ENCODE data around the gene ACOX3. TPM values are rescaled to one million over a fixed set of nuclear protein-coding genes. Genes with fewer than 3 reads are reported as not detected.

The ACOX3 gene
- total RNA-seq, 1 donor: 26.9 TPM

DNA sequence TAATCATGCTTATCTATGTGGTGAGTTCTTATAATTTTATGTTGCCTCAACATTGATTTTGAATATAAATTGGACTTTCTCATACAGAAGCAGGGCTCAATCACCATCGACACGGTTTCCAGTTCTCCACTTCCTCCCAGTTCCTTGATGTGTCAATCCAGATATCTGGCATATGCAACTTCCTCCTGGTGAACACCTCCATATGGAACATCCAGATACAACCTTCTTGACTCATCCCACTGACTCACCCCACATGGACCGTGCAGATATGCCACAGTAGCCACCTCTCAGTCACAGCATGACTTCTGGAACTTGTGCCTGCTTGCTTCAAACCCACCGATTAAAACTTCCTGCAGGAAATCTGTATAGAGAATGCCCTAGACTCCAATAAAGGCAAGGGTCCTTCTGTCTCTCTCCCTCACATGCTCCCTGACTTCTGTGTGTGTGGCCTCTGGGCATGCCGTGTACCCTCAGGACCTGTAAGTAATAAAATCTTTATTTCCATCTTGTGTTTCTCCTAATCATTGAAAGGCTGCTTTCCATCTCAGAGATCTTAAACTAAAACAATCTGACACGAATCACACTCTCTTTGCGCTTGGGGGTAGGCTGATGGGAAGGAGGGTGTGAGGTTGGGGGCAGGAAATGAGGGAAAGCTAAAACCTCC is 104.0 kb downstream of the ACOX3 start:
- TF ChIP-seq, protein P1, sequence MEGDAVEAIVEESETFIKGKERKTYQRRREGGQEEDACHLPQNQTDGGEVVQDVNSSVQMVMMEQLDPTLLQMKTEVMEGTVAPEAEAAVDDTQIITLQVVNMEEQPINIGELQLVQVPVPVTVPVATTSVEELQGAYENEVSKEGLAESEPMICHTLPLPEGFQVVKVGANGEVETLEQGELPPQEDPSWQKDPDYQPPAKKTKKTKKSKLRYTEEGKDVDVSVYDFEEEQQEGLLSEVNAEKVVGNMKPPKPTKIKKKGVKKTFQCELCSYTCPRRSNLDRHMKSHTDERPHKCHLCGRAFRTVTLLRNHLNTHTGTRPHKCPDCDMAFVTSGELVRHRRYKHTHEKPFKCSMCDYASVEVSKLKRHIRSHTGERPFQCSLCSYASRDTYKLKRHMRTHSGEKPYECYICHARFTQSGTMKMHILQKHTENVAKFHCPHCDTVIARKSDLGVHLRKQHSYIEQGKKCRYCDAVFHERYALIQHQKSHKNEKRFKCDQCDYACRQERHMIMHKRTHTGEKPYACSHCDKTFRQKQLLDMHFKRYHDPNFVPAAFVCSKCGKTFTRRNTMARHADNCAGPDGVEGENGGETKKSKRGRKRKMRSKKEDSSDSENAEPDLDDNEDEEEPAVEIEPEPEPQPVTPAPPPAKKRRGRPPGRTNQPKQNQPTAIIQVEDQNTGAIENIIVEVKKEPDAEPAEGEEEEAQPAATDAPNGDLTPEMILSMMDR (IDR thresholded peaks at IDR 0.05; ENCODE audit: insufficient read depth, low read length): no peak
- H3K4me3 ChIP-seq (ENCODE audit: low read depth, low read length): no peak overlapping the region
- no peak for DNase-seq (ENCODE audit: low read depth)

DNA sequence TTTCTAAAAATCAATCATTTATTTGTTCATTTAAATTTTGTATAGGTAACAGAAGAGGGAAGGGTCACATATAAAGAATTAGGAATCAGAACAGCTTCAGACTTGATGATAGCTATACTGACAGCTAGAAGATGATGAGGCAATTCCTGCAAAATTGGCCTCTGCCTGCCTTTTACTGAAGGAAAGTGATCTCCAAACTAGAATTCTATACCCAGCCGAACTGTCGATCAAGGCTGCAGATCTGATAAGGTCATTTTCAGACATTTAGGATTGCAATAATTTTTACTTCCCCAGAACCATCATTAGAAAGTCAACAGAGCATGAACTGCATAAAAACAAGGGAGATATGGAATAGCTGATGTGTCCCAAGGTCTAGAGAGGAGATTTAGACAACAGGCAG is 104.7 kb downstream of the ACOX3 start:
- no peak overlapping the region for H3K4me3 ChIP-seq (ENCODE audit: low read depth, low read length)
- no peak for DNase-seq (ENCODE audit: low read depth)
- TF ChIP-seq, protein P1 (IDR thresholded peaks at IDR 0.05; ENCODE audit: insufficient read depth, low read length): no peak

DNA sequence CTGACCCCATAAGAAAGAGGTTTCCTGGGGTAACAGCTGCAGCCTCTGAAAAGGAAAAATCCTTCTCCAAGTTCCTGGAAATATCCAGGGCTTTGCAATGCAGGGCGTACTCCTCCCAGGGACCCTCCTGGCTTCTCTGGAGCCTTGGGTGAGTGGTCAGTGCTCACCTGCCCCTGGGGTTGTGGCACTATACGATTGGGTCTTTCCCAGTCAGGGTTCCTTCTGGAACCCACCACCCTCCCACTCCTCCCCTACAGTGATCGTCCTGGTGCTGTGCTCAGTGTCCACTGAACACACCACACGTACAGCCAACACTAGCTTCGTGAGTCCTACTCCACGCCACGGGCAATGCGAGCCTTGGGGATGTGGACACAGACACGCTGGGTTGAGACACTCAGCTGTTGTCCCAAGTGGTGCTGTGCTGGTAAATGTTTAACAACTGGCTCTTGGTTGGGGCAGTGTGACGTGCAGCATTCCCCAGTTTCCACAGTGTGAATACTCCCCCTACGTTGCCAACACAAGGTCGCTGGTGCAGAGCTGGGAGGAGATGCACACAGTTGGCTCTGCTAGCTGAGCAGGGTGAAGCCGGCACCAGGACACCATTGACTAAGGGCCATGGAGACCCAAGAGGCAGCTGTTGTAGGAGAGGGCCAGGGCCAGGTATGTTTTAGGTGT is 105.6 kb downstream of the ACOX3 start:
- DNase-seq (ENCODE audit: low read depth): no peak
- H3K4me3 ChIP-seq (ENCODE audit: low read depth, low read length): no peak overlapping the region
- TF ChIP-seq, protein P1 (IDR thresholded peaks at IDR 0.05; ENCODE audit: insufficient read depth, low read length): no peak

DNA sequence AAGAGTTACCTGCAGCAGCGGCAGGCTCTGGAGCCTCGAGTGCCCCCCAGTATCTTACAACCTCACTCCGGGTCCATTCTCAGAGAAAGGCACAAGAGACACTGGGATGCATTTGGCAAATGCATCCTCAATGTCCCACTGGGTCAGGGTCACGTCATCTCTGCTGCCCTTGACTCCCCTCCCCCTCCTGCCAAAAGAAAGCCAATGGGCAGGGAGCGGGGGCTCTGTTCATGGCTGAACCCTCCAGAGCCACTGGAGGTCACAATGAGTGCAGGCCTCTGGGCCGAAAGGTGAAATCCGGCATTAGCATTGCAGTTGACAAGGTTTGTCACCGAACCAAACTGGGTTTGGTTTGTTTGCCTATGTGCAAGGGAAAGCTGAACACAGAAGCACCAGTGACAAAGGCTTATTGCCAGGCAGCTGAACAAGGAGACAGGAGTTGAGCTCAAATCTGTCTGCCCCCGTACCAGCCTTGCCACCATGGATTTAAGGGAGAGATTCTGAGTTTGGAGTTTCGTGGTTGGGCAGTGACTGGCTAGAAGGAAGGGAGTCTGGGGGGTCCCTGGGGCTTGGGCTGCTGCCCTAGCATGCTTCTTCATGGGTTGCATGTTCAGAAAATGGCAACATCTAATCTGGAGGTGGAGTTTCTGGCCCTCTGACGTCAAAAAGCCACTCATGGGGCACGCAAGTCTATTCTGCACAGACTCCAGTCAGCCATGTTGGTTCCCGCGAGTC is 106.6 kb downstream of the ACOX3 start:
- no peak overlapping the region for H3K4me3 ChIP-seq (ENCODE audit: low read depth, low read length)

DNA sequence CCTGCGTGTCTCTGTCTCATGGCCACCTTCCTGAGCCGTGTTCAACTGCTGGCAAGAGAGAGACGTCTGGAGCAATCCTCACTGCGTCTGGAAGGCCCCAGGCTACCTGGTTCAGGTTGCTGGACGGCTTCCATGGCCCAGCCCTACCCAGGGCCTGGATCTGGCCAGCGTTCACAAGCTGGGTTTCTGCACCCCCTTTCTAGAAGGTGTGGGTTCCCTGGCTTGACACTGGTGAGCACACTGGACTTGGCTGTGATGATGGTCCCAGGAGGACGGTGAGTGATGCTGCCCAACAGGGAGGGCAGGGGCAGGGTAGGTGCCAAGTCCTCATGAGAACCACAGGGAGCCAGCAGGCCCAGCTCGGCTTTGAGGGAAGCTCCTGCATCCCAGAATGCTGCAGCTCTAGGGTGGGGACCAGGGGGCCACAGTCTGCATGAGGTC is 107.6 kb downstream of the ACOX3 start:
- DNase-seq (ENCODE audit: low read depth): no peak
- H3K4me3 ChIP-seq (ENCODE audit: low read depth, low read length): no peak overlapping the region
- TF ChIP-seq, protein P1 (IDR thresholded peaks at IDR 0.05; ENCODE audit: insufficient read depth, low read length): no peak

More for the DNA sequence above, 106.6 kb downstream of the ACOX3 start:
- DNase-seq (ENCODE audit: low read depth): no peak
- TF ChIP-seq, protein P1 (IDR thresholded peaks at IDR 0.05; ENCODE audit: insufficient read depth, low read length): no peak

DNA sequence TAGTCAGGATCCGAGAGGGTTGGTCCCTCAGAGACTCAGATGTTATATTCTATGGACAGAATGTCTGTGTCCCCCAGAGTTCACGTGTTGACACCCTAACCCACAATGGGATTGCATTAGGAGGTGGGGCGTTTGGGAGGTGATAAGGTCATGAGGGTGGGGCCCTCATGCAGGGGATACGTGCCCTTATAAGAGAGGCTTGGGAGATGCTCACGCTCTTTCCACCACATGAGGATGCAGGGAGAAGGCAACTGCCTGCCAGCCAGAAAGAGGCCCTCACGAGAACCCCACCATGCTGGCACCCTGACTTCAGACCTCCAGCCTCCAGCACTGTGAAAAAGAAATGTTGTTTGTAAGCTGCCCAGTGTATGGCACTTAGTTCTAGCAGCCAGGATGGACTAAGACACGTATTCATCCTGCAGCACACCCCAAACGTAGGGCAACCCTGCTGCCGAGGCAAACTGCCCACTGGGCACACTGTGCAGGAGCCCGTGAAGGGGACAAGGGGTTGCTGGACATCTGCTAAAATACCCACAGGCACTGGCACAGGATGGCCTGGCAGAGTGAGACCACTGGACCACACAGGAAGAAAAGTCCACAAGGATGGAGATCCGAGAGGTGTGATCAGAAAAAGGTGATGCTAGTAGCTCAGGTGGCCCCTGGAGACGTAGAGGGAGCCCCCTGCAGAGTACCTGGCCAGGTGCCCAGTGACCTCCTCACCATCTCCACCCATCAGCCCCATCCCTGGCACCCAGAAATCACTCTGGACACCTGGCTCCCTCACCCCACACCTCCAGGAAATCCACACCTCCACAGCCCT is 108.3 kb downstream of the ACOX3 start:
- H3K4me3 ChIP-seq (ENCODE audit: low read depth, low read length): no peak overlapping the region
- TF ChIP-seq, protein P1 (IDR thresholded peaks at IDR 0.05; ENCODE audit: insufficient read depth, low read length): no peak
- DNase-seq (ENCODE audit: low read depth): no peak
